GM23338 (cell line): Measurements from ENCODE around the gene ZFP36L1. TPM values are rescaled to one million over a fixed set of nuclear protein-coding genes. Genes with fewer than 3 reads are reported as not detected.

Experiments
- ATAC-seq: fragments of 200-7000 bp; cut with Tn5 transposase; 3 replicates; pipeline ENCODE4 v1.9.1; 2020
- DNase-seq: peaks from one replicate; pipeline ENCODE4 v3.0.0-alpha.2; 2015; ENCODE audit warnings: low spot score
- H2AFZ ChIP-seq: fragments of 200-600 bp; sonication (generic); 2 replicates; pipeline ENCODE4 v1.8.0; 2016; ENCODE audit warnings: antibody characterized with exemption, mild to moderate bottlenecking, moderate library complexity
- H3F3A ChIP-seq: fragments of 200-600 bp; sonication (generic); replicated peaks from 2 replicates; pipeline ENCODE4 v1.8.0; 2017; ENCODE audit warnings: antibody characterized with exemption, mixed run types, low read depth
- H3K27ac ChIP-seq: fragments of 200-600 bp; sonication (generic); 2 replicates; pipeline ENCODE4 v1.6.1; 2016; ENCODE audit warnings: low read depth
- H3K27me3 ChIP-seq: fragments of 200-600 bp; sonication (generic); 2 replicates; pipeline ENCODE4 v1.8.0; 2016; ENCODE audit warnings: mild to moderate bottlenecking, mixed run types, moderate library complexity; ENCODE audit not compliant: insufficient read depth
- H3K36me3 ChIP-seq: fragments of 200-600 bp; sonication (generic); 2 replicates; pipeline ENCODE4 v1.8.0; 2016; ENCODE audit warnings: mild to moderate bottlenecking; ENCODE audit not compliant: insufficient read depth
- H3K4me1 ChIP-seq: fragments of 200-600 bp; sonication (generic); 2 replicates; pipeline ENCODE4 v1.8.0; 2016; ENCODE audit warnings: mild to moderate bottlenecking, moderate library complexity; ENCODE audit not compliant: insufficient read depth
- H3K4me2 ChIP-seq: fragments of 200-600 bp; sonication (generic); 2 replicates; pipeline ENCODE4 v1.7.1; 2017; ENCODE audit warnings: mixed run types
- H3K4me3 ChIP-seq: fragments of 200-600 bp; sonication (generic); 2 replicates; pipeline ENCODE4 v1.6.1; 2016; ENCODE audit warnings: mixed run types
- H3K79me2 ChIP-seq: fragments of 200-600 bp; sonication (generic); replicated peaks from 2 replicates; pipeline ENCODE4 v1.8.0; 2017; ENCODE audit warnings: mild to moderate bottlenecking; ENCODE audit not compliant: insufficient read depth
- H3K9me2 ChIP-seq: fragments of 200-600 bp; sonication (generic); 2 replicates; pipeline ENCODE4 v1.8.0; 2017; ENCODE audit not compliant: insufficient read depth
- H4K20me1 ChIP-seq: fragments of 200-600 bp; sonication (generic); replicated peaks from 2 replicates; pipeline ENCODE4 v1.8.0; 2017; ENCODE audit warnings: mild to moderate bottlenecking; ENCODE audit not compliant: insufficient read depth
- H3K27ac Mint-ChIP-seq: 2 replicates; pipeline ENCODE4 v1.8.0; 2020; ENCODE audit warnings: inconsistent platforms, mild to moderate bottlenecking, moderate library complexity, mixed read lengths
- H3K27me3 Mint-ChIP-seq: 3 replicates; pipeline ENCODE4 v1.8.0; 2022; ENCODE audit warnings: low read depth, mild to moderate bottlenecking, moderate library complexity, mixed read lengths, inconsistent platforms; ENCODE audit not compliant: insufficient read depth, poor library complexity
- H3K36me3 Mint-ChIP-seq: 3 replicates; pipeline ENCODE4 v1.8.0; 2021; ENCODE audit warnings: low read depth, mild to moderate bottlenecking, inconsistent platforms, moderate library complexity, mixed read lengths
- H3K4me1 Mint-ChIP-seq: 3 replicates; pipeline ENCODE4 v1.8.0; 2020; ENCODE audit warnings: mild to moderate bottlenecking, inconsistent platforms, mixed read lengths
- H3K4me3 Mint-ChIP-seq: 3 replicates; pipeline ENCODE4 v1.8.0; 2021; ENCODE audit warnings: moderate library complexity, mild to moderate bottlenecking, inconsistent platforms, mixed read lengths
- H3K9me3 Mint-ChIP-seq: 3 replicates; pipeline ENCODE4 v1.8.0; 2020; ENCODE audit warnings: moderate library complexity, mild to moderate bottlenecking, inconsistent platforms, mixed read lengths
- EZH2 ChIP-seq: fragments of 200-600 bp; sonication (generic); IDR thresholded peaks from one replicate; pipeline ENCODE4 v1.8.0; 2017; ENCODE audit warnings: antibody characterized with exemption, mild to moderate bottlenecking, low read depth; ENCODE audit not compliant: unreplicated experiment
- EZH2phosphoT487 ChIP-seq: fragments of 200-600 bp; sonication (generic); IDR thresholded peaks from one replicate; pipeline ENCODE4 v1.8.1; 2018; ENCODE audit warnings: antibody characterized with exemption; ENCODE audit not compliant: unreplicated experiment
- NANOG ChIP-seq: IDR thresholded peaks from 2 replicates; pipeline ENCODE4 v1.6.1; 2016; ENCODE audit warnings: antibody characterized with exemption, borderline replicate concordance
- POLR2AphosphoS5 ChIP-seq: IDR thresholded peaks from 2 replicates; pipeline ENCODE4 v1.6.1; 2016; ENCODE audit warnings: antibody characterized with exemption, low read depth
- STAT1 ChIP-seq: IDR thresholded peaks from one replicate; pipeline ENCODE4 v1.6.1; 2016; ENCODE audit warnings: antibody characterized with exemption; ENCODE audit not compliant: unreplicated experiment
- ZNF114 ChIP-seq: fragments of 250-450 bp; sonication (Bioruptor Pico); IDR thresholded peaks from 2 replicates; pipeline ENCODE4 v1.5.0; 2020; ENCODE audit warnings: mild to moderate bottlenecking, moderate library complexity
- polyA plus RNA-seq: library from polyadenylated mRNA; unstranded; fragments of >200 nt; fragmentation: Nextera tagmentation; extraction: Ambion mirVana; gene quantifications from 2 replicates; pipeline ENCODE4 v1.2.1, GENCODE V29; 2016
- total RNA-seq: library from RNA; depleted of rRNA; stranded (reverse); fragments of >200 nt; shearing (Covaris generic); gene quantifications from 2 replicates; pipeline ENCODE4 v1.2.3, GENCODE V29; 2014
- TF ChIP-seq, protein P1 (sequence below): IDR thresholded peaks from 2 replicates; pipeline ENCODE4 v1.6.1; 2016; ENCODE audit warnings: antibody characterized with exemption
- TF ChIP-seq, protein P2 (sequence below): fragments of 250-450 bp; sonication (Bioruptor Pico); IDR thresholded peaks from 2 replicates; pipeline ENCODE4 v1.5.0; 2020; ENCODE audit warnings: mild to moderate bottlenecking, moderate library complexity
- TF ChIP-seq, protein P3 (sequence below): IDR thresholded peaks from one replicate; pipeline ENCODE4 v1.6.1; 2018; ENCODE audit warnings: antibody characterized with exemption; ENCODE audit not compliant: unreplicated experiment

ZFP36L1 gene
- total and polyA plus RNA-seq, 2 experiments from 2014 or later, result 148 to 382 TPM

DNA sequence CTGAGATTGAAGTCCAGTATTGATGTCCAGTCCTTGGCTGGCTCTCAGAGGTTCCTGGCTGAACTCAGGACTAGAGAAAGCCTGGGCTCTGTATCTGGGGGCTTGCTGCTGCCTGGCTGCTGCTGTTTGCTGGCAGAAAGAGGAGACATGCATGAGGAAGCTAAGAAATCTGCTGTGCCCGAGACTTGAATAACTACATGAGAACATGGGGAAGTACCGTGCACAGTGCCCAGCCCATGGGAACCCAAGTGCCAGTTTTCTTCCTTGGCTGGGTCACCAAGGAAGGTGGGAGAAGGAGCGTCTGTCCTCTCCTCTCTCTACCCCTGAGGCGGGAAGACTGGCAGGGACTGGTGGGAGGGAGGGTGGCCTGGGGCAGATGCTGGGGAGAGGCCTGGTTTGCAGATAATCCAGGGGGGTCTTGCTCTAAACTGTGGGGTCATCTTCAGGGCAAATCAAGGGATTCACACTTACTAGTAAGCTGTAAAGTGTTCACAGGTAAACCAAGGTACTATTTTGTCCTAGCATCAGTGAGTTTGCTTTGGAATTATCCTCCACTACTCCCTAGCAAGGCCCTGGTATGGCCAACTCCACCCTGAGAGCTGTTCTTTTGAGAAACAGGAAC is 13.8 kb upstream of the ZFP36L1 start:
- peaks cover 24% of the 10 kb centered on the region for H3K9me3 Mint-ChIP-seq

More for the DNA sequence above, 13.8 kb upstream of the ZFP36L1 start:
- no peak overlapping the region for H3K4me3 Mint-ChIP-seq
- H3K27ac Mint-ChIP-seq, result no peak overlapping the region
- H3F3A ChIP-seq, result no peaks in the 10 kb centered on the region
- no peaks in the 10 kb centered on the region for H4K20me1 ChIP-seq
- H3K4me1 ChIP-seq, result 0 out of 2 replicates have a peak, but pooled peaks cover 8% of the 10 kb centered on the region
- H3K4me2 ChIP-seq, result no peak overlapping the region
- peaks cover 21% of the 10 kb centered on the region for H3K4me1 Mint-ChIP-seq
- H3K79me2 ChIP-seq, result no peaks in the 10 kb centered on the region
- peaks cover 34% of the 10 kb centered on the region for H3K36me3 Mint-ChIP-seq
- H3K27me3 Mint-ChIP-seq, result peaks cover 8% of the 10 kb centered on the region
- DNase-seq, result no peak
- no peak overlapping the region for H3K27ac ChIP-seq
- H2AFZ ChIP-seq, result no peak overlapping the region
- no peaks in the 10 kb centered on the region for H3K36me3 ChIP-seq
- TF ChIP-seq ZNF114 (CRISPR knock-in tag) (no peak), EZH2phosphoT487 (no peak), STAT1 (no peak), POLR2AphosphoS5 (no peak), NANOG (no peak), EZH2 (no peak)
- TF ChIP-seq, protein P1, sequence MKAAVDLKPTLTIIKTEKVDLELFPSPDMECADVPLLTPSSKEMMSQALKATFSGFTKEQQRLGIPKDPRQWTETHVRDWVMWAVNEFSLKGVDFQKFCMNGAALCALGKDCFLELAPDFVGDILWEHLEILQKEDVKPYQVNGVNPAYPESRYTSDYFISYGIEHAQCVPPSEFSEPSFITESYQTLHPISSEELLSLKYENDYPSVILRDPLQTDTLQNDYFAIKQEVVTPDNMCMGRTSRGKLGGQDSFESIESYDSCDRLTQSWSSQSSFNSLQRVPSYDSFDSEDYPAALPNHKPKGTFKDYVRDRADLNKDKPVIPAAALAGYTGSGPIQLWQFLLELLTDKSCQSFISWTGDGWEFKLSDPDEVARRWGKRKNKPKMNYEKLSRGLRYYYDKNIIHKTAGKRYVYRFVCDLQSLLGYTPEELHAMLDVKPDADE, result no peak
- TF ChIP-seq, protein P2, sequence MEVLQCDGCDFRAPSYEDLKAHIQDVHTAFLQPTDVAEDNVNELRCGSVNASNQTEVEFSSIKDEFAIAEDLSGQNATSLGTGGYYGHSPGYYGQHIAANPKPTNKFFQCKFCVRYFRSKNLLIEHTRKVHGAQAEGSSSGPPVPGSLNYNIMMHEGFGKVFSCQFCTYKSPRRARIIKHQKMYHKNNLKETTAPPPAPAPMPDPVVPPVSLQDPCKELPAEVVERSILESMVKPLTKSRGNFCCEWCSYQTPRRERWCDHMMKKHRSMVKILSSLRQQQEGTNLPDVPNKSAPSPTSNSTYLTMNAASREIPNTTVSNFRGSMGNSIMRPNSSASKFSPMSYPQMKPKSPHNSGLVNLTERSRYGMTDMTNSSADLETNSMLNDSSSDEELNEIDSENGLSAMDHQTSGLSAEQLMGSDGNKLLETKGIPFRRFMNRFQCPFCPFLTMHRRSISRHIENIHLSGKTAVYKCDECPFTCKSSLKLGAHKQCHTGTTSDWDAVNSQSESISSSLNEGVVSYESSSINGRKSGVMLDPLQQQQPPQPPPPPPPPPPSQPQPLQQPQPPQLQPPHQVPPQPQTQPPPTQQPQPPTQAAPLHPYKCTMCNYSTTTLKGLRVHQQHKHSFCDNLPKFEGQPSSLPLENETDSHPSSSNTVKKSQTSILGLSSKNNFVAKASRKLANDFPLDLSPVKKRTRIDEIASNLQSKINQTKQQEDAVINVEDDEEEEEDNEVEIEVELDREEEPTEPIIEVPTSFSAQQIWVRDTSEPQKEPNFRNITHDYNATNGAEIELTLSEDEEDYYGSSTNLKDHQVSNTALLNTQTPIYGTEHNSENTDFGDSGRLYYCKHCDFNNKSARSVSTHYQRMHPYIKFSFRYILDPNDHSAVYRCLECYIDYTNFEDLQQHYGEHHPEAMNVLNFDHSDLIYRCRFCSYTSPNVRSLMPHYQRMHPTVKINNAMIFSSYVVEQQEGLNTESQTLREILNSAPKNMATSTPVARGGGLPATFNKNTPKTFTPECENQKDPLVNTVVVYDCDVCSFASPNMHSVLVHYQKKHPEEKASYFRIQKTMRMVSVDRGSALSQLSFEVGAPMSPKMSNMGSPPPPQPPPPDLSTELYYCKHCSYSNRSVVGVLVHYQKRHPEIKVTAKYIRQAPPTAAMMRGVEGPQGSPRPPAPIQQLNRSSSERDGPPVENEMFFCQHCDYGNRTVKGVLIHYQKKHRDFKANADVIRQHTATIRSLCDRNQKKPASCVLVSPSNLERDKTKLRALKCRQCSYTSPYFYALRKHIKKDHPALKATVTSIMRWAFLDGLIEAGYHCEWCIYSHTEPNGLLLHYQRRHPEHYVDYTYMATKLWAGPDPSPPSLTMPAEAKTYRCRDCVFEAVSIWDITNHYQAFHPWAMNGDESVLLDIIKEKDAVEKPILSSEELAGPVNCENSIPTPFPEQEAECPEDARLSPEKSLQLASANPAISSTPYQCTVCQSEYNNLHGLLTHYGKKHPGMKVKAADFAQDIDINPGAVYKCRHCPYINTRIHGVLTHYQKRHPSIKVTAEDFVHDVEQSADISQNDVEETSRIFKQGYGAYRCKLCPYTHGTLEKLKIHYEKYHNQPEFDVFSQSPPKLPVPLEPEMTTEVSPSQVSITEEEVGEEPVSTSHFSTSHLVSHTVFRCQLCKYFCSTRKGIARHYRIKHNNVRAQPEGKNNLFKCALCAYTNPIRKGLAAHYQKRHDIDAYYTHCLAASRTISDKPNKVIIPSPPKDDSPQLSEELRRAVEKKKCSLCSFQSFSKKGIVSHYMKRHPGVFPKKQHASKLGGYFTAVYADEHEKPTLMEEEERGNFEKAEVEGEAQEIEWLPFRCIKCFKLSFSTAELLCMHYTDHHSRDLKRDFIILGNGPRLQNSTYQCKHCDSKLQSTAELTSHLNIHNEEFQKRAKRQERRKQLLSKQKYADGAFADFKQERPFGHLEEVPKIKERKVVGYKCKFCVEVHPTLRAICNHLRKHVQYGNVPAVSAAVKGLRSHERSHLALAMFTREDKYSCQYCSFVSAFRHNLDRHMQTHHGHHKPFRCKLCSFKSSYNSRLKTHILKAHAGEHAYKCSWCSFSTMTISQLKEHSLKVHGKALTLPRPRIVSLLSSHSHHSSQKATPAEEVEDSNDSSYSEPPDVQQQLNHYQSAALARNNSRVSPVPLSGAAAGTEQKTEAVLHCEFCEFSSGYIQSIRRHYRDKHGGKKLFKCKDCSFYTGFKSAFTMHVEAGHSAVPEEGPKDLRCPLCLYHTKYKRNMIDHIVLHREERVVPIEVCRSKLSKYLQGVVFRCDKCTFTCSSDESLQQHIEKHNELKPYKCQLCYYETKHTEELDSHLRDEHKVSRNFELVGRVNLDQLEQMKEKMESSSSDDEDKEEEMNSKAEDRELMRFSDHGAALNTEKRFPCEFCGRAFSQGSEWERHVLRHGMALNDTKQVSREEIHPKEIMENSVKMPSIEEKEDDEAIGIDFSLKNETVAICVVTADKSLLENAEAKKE (CRISPR knock-in tag), result no peak
- TF ChIP-seq, protein P3, sequence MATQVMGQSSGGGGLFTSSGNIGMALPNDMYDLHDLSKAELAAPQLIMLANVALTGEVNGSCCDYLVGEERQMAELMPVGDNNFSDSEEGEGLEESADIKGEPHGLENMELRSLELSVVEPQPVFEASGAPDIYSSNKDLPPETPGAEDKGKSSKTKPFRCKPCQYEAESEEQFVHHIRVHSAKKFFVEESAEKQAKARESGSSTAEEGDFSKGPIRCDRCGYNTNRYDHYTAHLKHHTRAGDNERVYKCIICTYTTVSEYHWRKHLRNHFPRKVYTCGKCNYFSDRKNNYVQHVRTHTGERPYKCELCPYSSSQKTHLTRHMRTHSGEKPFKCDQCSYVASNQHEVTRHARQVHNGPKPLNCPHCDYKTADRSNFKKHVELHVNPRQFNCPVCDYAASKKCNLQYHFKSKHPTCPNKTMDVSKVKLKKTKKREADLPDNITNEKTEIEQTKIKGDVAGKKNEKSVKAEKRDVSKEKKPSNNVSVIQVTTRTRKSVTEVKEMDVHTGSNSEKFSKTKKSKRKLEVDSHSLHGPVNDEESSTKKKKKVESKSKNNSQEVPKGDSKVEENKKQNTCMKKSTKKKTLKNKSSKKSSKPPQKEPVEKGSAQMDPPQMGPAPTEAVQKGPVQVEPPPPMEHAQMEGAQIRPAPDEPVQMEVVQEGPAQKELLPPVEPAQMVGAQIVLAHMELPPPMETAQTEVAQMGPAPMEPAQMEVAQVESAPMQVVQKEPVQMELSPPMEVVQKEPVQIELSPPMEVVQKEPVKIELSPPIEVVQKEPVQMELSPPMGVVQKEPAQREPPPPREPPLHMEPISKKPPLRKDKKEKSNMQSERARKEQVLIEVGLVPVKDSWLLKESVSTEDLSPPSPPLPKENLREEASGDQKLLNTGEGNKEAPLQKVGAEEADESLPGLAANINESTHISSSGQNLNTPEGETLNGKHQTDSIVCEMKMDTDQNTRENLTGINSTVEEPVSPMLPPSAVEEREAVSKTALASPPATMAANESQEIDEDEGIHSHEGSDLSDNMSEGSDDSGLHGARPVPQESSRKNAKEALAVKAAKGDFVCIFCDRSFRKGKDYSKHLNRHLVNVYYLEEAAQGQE, result no peak
- ATAC-seq, result no peak
- no peaks in the 10 kb centered on the region for H3K27me3 ChIP-seq
- peaks cover 8% of the 10 kb centered on the region; the same call in 1 of the 2 replicates for H3K9me2 ChIP-seq
- H3K4me3 ChIP-seq, result no peak overlapping the region
